NCI-H1417 treated with DMSO at 0.1 percent for 48 hours (cell line): Measurements from ENCODE around the gene ANKRD29.
"Not testable (repeated sequence)": the region's sequence is repeated elsewhere in the genome, so short reads cannot be mapped to it uniquely, and the experiment has no call there.

Experiments used
- DNase-seq: peaks from one replicate; lab custom pipeline; 2025; lab: John Stamatoyannopoulos, UW

The ANKRD29 gene

GRCh38 chr18:23557511-23557910 is 105.2 kb downstream of the ANKRD29 start:
- not testable (repeated sequence) for DNase-seq

GRCh38 chr18:23556145-23556780 is 106.4 kb downstream of the ANKRD29 start:
- DNase-seq = no peak

- DNase-seq = no peak
Observed at GRCh38 chr18:23553887-23554286, 108.8 kb downstream of the ANKRD29 start.

GRCh38 chr18:23552505-23552904 is 110.2 kb downstream of the ANKRD29 start:
- no peak for DNase-seq

GRCh38 chr18:23551978-23552377 is 110.7 kb downstream of the ANKRD29 start:
- DNase-seq = no peak

GRCh38 chr18:23550898-23551297 is 111.8 kb downstream of the ANKRD29 start:
- DNase-seq = no peak
